ENCODE results near the gene BUB1B.
A peak's percentile ranks its signal among the peaks of the same experiment; 100 is the strongest.
"Not testable (repeated sequence)": the region's sequence is repeated elsewhere in the genome, so short reads cannot be mapped to it uniquely, and the experiment has no call there.

Gene BUB1B

GRCh38 chr15:40160689-40161688, at the start of gene BUB1B:
TSS of gene BUB1B (plus strand) at chr15:40161069. CDS start at chr15:40161221, 152 bp downstream.
- H3K4me3 ChIP-seq (ENCODE audit: low read length): peak within 1 kb of the TSS; percentile 86
- peaks cover 52% of the 10 kb centered on the region for H3K79me2 ChIP-seq (ENCODE audit: low read length)
- H3K9me3 ChIP-seq (ENCODE audit: insufficient read depth, low read length): no peaks in the 10 kb centered on the region
- H3K36me3 ChIP-seq (replicated peaks; ENCODE audit: low read depth, low read length): peaks cover 39% of the 10 kb centered on the region
- no peaks in the 10 kb centered on the region for H3K27me3 ChIP-seq (ENCODE audit: low read depth, low read length)
- H3K9ac ChIP-seq (ENCODE audit: low read length): peak within 1 kb of the TSS; percentile 87
- TF ChIP-seq EZH2phosphoT487 (IDR thresholded peaks at IDR 0.05; ENCODE audit: low read depth): no peak
- TF ChIP-seq CTCF (IDR thresholded peaks at IDR 0.05; ENCODE audit: low read depth, low read length): no peak
- H4K20me1 ChIP-seq (ENCODE audit: insufficient read depth, low read length): peaks cover 23% of the 10 kb centered on the region
- peak within 1 kb of the TSS; percentile 96 for H2AFZ ChIP-seq (ENCODE audit: low read depth, low read length)
- H3K27ac ChIP-seq (ENCODE audit: low read length): peak within 1 kb of the TSS; percentile 70
- peaks cover 29% of the 10 kb centered on the region for H3K4me1 ChIP-seq (ENCODE audit: low read length)
- peak within 1 kb of the TSS; percentile 83 for H3K4me2 ChIP-seq (ENCODE audit: low read length)

- H3K27me3 ChIP-seq (ENCODE audit: low read depth, low read length): no peaks in the 10 kb centered on the region
- no peak overlapping the region for H3K4me3 ChIP-seq (ENCODE audit: low read length)
- no peak overlapping the region for H3K4me2 ChIP-seq (ENCODE audit: low read length)
- no peaks in the 10 kb centered on the region for H4K20me1 ChIP-seq (ENCODE audit: insufficient read depth, low read length)
- no peaks in the 10 kb centered on the region for H3K9me3 ChIP-seq (ENCODE audit: insufficient read depth, low read length)
- no peak overlapping the region for H3K9ac ChIP-seq (ENCODE audit: low read length)
- peaks cover 3% of the 10 kb centered on the region for H3K36me3 ChIP-seq (replicated peaks; ENCODE audit: low read depth, low read length)
- H3K4me1 ChIP-seq (ENCODE audit: low read length): peaks cover 48% of the 10 kb centered on the region
- H2AFZ ChIP-seq (ENCODE audit: low read depth, low read length): no peak overlapping the region
- no peak overlapping the region for H3K27ac ChIP-seq (ENCODE audit: low read length)
- peaks cover 25% of the 10 kb centered on the region for H3K79me2 ChIP-seq (ENCODE audit: low read length)
- TF ChIP-seq EZH2phosphoT487 (IDR thresholded peaks at IDR 0.05; ENCODE audit: low read depth) (no peak), CTCF (IDR thresholded peaks at IDR 0.05; ENCODE audit: low read depth, low read length) (no peak)
These were observed 49.0 kb upstream of the BUB1B start for GRCh38 chr15:40111888-40112287.

- Histone ChIP-seq H3K4me2 (ENCODE audit: low read length) (peak overlapping the region; percentile 46; the same call in 1 of the 2 replicates), H3K27me3 (ENCODE audit: low read depth, low read length) (no peaks in the 10 kb centered on the region), H3K79me2 (ENCODE audit: low read length) (peaks cover 17% of the 10 kb centered on the region), H3K36me3 (replicated peaks; ENCODE audit: low read depth, low read length) (peaks cover under 1% of the 10 kb centered on the region), H3K4me1 (ENCODE audit: low read length) (peaks cover 39% of the 10 kb centered on the region), H3K27ac (ENCODE audit: low read length) (no peak overlapping the region), H3K4me3 (ENCODE audit: low read length) (no peak overlapping the region), H3K9ac (ENCODE audit: low read length) (no peak overlapping the region), H4K20me1 (ENCODE audit: insufficient read depth, low read length) (no peaks in the 10 kb centered on the region), H2AFZ (ENCODE audit: low read depth, low read length) (no peak overlapping the region), H3K9me3 (ENCODE audit: insufficient read depth, low read length) (no peaks in the 10 kb centered on the region)
- TF ChIP-seq CTCF (IDR thresholded peaks at IDR 0.05; ENCODE audit: low read depth, low read length) (no peak), EZH2phosphoT487 (IDR thresholded peaks at IDR 0.05; ENCODE audit: low read depth) (no peak)
These were observed 48.1 kb upstream of the BUB1B start for GRCh38 chr15:40112789-40113188.

- H3K4me2 ChIP-seq (ENCODE audit: low read length): peak overlapping the region; percentile 11; the same call in 1 of the 2 replicates
- no peak overlapping the region for H2AFZ ChIP-seq (ENCODE audit: low read depth, low read length)
- no peaks in the 10 kb centered on the region for H3K27me3 ChIP-seq (ENCODE audit: low read depth, low read length)
- H3K79me2 ChIP-seq (ENCODE audit: low read length): peaks cover 4% of the 10 kb centered on the region; the same call in 1 of the 2 replicates
- H3K4me1 ChIP-seq (ENCODE audit: low read length): peaks cover 39% of the 10 kb centered on the region
- no peak overlapping the region for H3K27ac ChIP-seq (ENCODE audit: low read length)
- no peaks in the 10 kb centered on the region for H4K20me1 ChIP-seq (ENCODE audit: insufficient read depth, low read length)
- H3K4me3 ChIP-seq (ENCODE audit: low read length): no peak overlapping the region
- H3K36me3 ChIP-seq (replicated peaks; ENCODE audit: low read depth, low read length): no peaks in the 10 kb centered on the region
- TF ChIP-seq EZH2phosphoT487 (IDR thresholded peaks at IDR 0.05; ENCODE audit: low read depth): no peak
- no peak for TF ChIP-seq CTCF (IDR thresholded peaks at IDR 0.05; ENCODE audit: low read depth, low read length)
- no peaks in the 10 kb centered on the region for H3K9me3 ChIP-seq (ENCODE audit: insufficient read depth, low read length)
- H3K9ac ChIP-seq (ENCODE audit: low read length): no peak overlapping the region
These were observed 46.7 kb upstream of the BUB1B start for GRCh38 chr15:40114218-40114617.

- Histone ChIP-seq H3K4me1 (ENCODE audit: low read length) (peaks cover 35% of the 10 kb centered on the region), H3K4me2 (ENCODE audit: low read length) (peak overlapping the region; percentile 69), H3K27ac (ENCODE audit: low read length) (peak overlapping the region; percentile 61)
- not testable (repeated sequence) for H4K20me1 ChIP-seq (ENCODE audit: insufficient read depth, low read length); H3K79me2 ChIP-seq (ENCODE audit: low read length); H3K4me3 ChIP-seq (ENCODE audit: low read length); H3K27me3 ChIP-seq (ENCODE audit: low read depth, low read length); H3K9me3 ChIP-seq (ENCODE audit: insufficient read depth, low read length); H2AFZ ChIP-seq (ENCODE audit: low read depth, low read length); H3K9ac ChIP-seq (ENCODE audit: low read length); H3K36me3 ChIP-seq (replicated peaks; ENCODE audit: low read depth, low read length)
These were observed 45.8 kb upstream of the BUB1B start for GRCh38 chr15:40115106-40115505.
